Breast epithelium (tissue), 3 donors: Measurements from ENCODE around the gene PPT2.

ENCODE experiments used
- CTCF ChIP-seq, 3 donors: fragments of 450-650 bp; IDR thresholded peaks; one replicate each; pipeline ENCODE4 v1.5.1; 2016 to 2017; ENCODE audit warnings: antibody characterized with exemption in 3 of 3, mild to moderate bottlenecking in 3 of 3, moderate library complexity in 3 of 3
- POLR2A ChIP-seq: fragments of 450-650 bp; IDR thresholded peaks from one replicate; pipeline ENCODE4 v1.6.1; 2016; ENCODE audit warnings: antibody characterized with exemption, mild to moderate bottlenecking, moderate library complexity

- TF ChIP-seq CTCF (IDR thresholded peaks at IDR 0.05): no peak
- no peak for TF ChIP-seq POLR2A
Measured at GRCh38 chr6:32200711-32201475, 47.0 kb downstream of the PPT2 start.
